ENCODE data around the gene MITD1.
"Not testable (repeated sequence)": the region's sequence is repeated elsewhere in the genome, so short reads cannot be mapped to it uniquely, and the experiment has no call there.

Gene MITD1

GRCh38 chr2:99154643-99155536 is 26.0 kb downstream of the MITD1 start, which contains the start of the genes LIPT1 and TSGA10:
LIPT1 (plus strand) TSS chr2:99154967; CDS start chr2:99161958, 6,991 bp downstream.
TSGA10 (minus strand) TSS chr2:99154942; CDS start chr2:99109439, 45,503 bp downstream.
- DNase-seq: peak; percentile 83

DNA sequence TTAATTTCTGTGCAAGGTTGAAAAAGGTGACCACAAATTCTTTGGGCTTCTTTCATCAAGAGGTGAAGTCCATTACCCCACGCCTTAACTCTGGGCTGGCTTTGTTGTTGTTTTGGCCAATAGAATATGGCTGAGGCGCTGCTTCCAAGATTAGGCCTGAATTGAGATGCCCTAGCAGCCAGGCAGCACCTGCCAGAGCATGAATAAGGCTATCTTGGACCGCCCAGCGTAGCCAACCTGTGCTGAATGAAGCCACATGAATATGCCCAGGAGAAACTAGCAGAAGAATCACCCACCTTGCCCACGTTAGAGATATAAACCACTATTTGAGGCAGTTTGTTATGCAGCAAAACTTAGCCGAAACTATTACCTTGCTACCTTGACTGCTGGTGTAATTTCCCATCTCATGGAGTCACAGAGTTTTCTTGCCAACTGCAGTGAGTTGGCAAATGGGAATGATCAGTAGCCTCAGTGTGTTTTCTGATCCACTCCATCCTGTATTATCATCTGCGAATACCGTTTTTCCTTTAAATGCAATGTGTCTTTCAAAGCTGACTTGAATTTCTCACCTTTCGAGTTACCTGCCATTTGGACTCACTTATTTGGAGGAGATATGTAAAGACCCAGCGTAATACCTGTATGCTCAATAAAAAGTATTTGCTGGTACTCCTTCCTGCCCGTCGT is 26.8 kb downstream of the MITD1 start:
- no peak for DNase-seq

- DNase-seq: no peak
Measured at GRCh38 chr2:99152199-99152895, 28.5 kb downstream of the MITD1 start.

DNA sequence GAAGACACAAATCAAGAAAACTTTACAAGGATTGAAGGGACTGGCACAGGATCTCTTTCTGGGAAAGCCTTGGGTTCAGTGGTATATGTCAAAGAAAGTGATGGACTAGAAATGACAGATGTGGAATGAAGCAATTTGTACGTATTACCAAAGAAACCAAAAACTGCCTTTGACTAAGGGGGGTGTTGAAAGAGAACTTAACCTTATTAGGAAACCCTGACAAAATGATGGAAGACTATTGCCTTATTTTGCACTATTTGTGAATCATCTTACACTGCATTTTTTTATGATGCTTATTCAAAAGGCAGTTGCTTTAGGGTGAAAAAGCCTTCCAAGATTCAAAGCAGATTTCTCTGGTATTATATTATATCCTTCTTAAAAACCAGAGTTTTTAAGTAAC is 30.2 kb downstream of the MITD1 start:
- DNase-seq: peak; percentile 77

DNA sequence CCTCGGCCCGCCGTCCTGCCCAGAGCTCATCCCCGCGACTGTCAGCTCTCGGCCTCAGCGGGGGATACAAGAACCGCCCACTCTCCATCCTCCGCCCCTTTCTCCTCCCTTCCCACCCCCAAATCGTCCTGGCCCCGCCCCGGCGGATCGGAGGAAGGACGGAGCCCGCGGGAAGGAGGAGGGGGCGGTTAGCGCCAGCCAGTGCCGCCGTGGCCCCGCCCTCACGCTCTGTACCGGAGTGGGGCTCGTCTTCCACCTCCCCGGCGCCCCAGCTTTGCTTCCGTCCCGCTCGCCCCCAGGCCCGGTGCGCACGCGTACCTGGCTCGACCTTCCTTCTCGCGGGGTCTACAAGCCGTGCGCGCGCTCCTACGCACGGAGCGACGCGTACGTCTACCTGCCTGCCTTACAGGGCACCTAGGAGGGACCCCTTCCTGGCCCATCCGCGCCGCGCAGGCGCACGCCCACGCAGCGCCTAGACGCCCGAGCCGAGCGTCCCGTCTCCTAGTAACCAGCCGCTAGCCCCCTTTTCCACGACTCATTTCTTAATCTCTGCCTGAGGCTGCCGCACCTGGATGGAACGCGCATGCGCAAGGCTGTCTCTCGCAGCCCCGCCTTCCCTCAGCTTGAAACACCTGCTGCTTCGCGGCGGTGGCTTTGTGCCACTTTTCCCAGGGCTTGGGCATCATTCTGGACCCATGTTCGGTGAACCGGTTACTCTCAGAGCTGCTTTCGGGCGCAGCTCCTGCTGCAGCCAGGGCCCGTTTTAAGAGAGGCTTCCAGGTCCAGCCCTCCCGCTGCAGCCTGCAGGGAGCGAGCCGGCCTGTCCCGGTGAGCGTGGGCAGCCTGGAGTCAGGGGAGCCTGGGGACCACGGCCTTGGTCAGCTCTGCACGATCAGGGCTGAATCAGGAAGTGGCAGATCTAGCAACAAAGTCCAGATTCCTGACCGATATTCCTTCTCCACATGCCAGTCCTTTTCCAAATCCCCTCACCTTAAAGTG is 39.4 kb downstream of the MITD1 start, which contains the start of gene C2orf15:
TSS of gene C2orf15 (plus strand) at position 598 of the 999 bp plus-strand sequence. CDS start 8,852 bp downstream, outside the sequence.
- DNase-seq: peak; percentile 75

DNA sequence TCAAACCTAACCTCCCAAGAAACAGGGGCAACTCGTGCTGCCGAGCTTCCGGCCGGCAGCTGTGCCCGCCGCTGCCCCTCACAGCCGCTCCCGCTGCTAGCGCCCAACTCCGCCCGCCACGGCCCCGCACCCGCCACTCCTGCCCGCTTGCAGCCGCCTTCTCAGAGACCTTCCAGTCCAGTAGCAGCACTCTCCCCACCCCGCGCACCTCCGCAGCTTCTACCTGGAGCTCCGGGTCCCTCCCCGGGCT is 40.1 kb downstream of the MITD1 start:
- DNase-seq: no peak

GRCh38 chr2:99140056-99140859 is 40.6 kb downstream of the MITD1 start:
- DNase-seq: no peak

DNA sequence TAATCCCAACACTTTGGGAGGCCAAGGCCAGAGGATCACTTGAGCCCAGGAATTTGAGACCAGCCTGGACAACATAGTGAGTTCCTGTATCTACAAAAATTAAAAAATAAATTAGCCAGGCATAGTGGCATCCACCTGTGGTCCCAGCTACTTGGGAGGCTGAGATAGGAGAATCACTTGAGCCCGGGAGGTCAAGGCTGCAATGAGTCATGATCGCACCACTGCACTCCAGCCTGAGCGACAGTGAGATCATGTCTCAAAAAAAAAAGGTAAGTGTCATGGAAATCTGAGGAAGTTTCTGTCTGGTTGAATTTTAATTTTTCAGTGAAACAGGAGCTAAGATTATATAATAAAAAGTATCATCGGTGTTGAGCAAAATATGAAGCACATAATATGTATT is 41.9 kb downstream of the MITD1 start:
- no peak for DNase-seq

- not testable (repeated sequence) for DNase-seq
Measured at GRCh38 chr2:99135044-99135556, 45.8 kb downstream of the MITD1 start.

- DNase-seq: peak; percentile 56
Measured at GRCh38 chr2:99127981-99128380, 52.9 kb downstream of the MITD1 start.

Data from MV-4-11 (cell line).